Measurements from ENCODE around the gene TRIM71. TPM values are rescaled to one million over a fixed set of nuclear protein-coding genes. Genes with fewer than 3 reads are reported as not detected.
"Not testable (repeated sequence)": the region's sequence is repeated elsewhere in the genome, so short reads cannot be mapped to it uniquely, and the experiment has no call there.

Gene TRIM71
- polyA plus RNA-seq (ENCODE audit: insufficient read length in 10 of 10), result under 1 TPM; 0.12 to 0.76 (median 0.17) TPM
- long read RNA-seq, donor 1, result 0 reads
- long read RNA-seq, donor 2, result 0 reads
- long read RNA-seq, donor 3, result 0 reads
- long read RNA-seq, donor 4, result 0 reads
- long read RNA-seq, donor 5, result 0 reads
- long read RNA-seq, donor 6, result 0 reads
- long read RNA-seq, donor 7, result 0 reads
- long read RNA-seq, donor 8, result 0 reads
- long read RNA-seq, donor 9, result 0 reads

GRCh38 chr3:32817558-32818228 is at the start of gene TRIM71:
TRIM71 (plus strand) TSS chr3:32817997; CDS start chr3:32818081, 84 bp downstream.
- peak in 1 of 3 donors; percentile 45 for DNase-seq

GRCh38 chr3:32778389-32778788 is 39.4 kb upstream of the TRIM71 start:
- no peak for DNase-seq

GRCh38 chr3:32780071-32780734 is 37.6 kb upstream of the TRIM71 start:
- no peak for DNase-seq

- DNase-seq, result peak; percentile 9 to 58 (median 29)
These were observed 37.0 kb upstream of the TRIM71 start for GRCh38 chr3:32780735-32781210.

- peak; percentile 63 to 91 (median 82) for DNase-seq
These were observed 36.4 kb upstream of the TRIM71 start for GRCh38 chr3:32781211-32781968.

GRCh38 chr3:32781969-32782270 is 35.9 kb upstream of the TRIM71 start:
- DNase-seq, result not testable (repeated sequence)

- DNase-seq, result no peak
These were observed 35.4 kb upstream of the TRIM71 start for GRCh38 chr3:32782407-32782806.

GRCh38 chr3:32791833-32792232 is 26.0 kb upstream of the TRIM71 start:
- no peak for DNase-seq

- DNase-seq, result no peak
These were observed 23.1 kb upstream of the TRIM71 start for GRCh38 chr3:32794487-32795308.

- not testable (repeated sequence) for DNase-seq
These were observed 21.3 kb upstream of the TRIM71 start for GRCh38 chr3:32796384-32796950.

GRCh38 chr3:32797776-32798175 is 20.0 kb upstream of the TRIM71 start:
- no peak for DNase-seq

- DNase-seq, result not testable (repeated sequence)
These were observed 16.4 kb upstream of the TRIM71 start for GRCh38 chr3:32801440-32801839.

GRCh38 chr3:32813180-32813579 is 4.6 kb upstream of the TRIM71 start:
- no peak for DNase-seq

GRCh38 chr3:32814361-32814760 is 3.4 kb upstream of the TRIM71 start:
- peak in 1 of 3 donors; percentile 24 for DNase-seq

GRCh38 chr3:32815841-32816438 is 1.9 kb upstream of the TRIM71 start:
- peak in 1 of 3 donors; percentile 14 for DNase-seq

- DNase-seq, result peak in 2 of 3 donors; percentile 52 to 79
These were observed 1.1 kb upstream of the TRIM71 start for GRCh38 chr3:32816439-32817256.

- DNase-seq, result peak in 1 of 3 donors; percentile 60
These were observed 590 bp upstream of the TRIM71 start for GRCh38 chr3:32817257-32817557.

- peak in 1 of 3 donors; percentile 56 for DNase-seq
These were observed 602 bp downstream of the TRIM71 start for GRCh38 chr3:32818229-32818969.

- DNase-seq, result no peak
These were observed 1.2 kb downstream of the TRIM71 start for GRCh38 chr3:32818970-32819511.
